Testis (tissue), 2 donors: ENCODE data around the gene C1D.

Experiments used
- CTCF ChIP-seq, 3 experiments: fragments of 450-650 bp in 2 of 3; fragments of 200-600 bp in 1 of 3; sonication (generic) in 1 of 3; IDR thresholded peaks; one replicate each; pipeline ENCODE4 v1.5.1; 2016 to 2019; ENCODE audit warnings: antibody characterized with exemption in 3 of 3, mild to moderate bottlenecking in 2 of 3, moderate library complexity in 1 of 3
- POLR2A ChIP-seq: fragments of 450-650 bp; IDR thresholded peaks from one replicate; pipeline ENCODE4 v1.6.1; 2017; ENCODE audit warnings: antibody characterized with exemption, mild to moderate bottlenecking, moderate library complexity

GRCh38 chr2:68023904-68024303, 38.9 kb downstream of the C1D start:
- TF ChIP-seq CTCF (IDR thresholded peaks at IDR 0.05) (no peak), POLR2A (no peak)
